ENCODE results near the gene PHF5A. TPM values are rescaled to one million over a fixed set of nuclear protein-coding genes. Genes with fewer than 3 reads are reported as not detected.
A peak's percentile ranks its signal among the peaks of the same experiment; 100 is the strongest.

Gene PHF5A
- total RNA-seq, 2 experiments from 2014 or later: 41.3 to 44.2 TPM

- ATAC-seq (ENCODE audit: poor library complexity) (no peak), DNase-seq (no peak)
- Histone ChIP-seq H3K4me3 (ENCODE audit: low read length) (no peak overlapping the region), H3K36me3 (ENCODE audit: insufficient read depth, low read length) (peaks cover 60% of the 10 kb centered on the region), H3K9me3 (ENCODE audit: control insufficient read depth in 1 of 2, insufficient read depth in 1 of 2, low read length in 2 of 2) (no peaks in the 10 kb centered on the region), H3K27me3 (ENCODE audit: control insufficient read depth in 1 of 2, insufficient read depth in 2 of 2, low read length in 2 of 2) (no peaks in the 10 kb centered on the region), H3K27ac (ENCODE audit: low read depth in 1 of 2, low read length in 2 of 2) (no peak overlapping the region), H3K4me1 (ENCODE audit: insufficient read depth, low read length) (no peaks in the 10 kb centered on the region)
- intact Hi-C loops (cut with DNase I, micrococcal nuclease): no loop called here
- Mint-ChIP-seq H3K4me3 (no peak overlapping the region), H3K4me1 (ENCODE audit: low read depth) (peaks cover 13% of the 10 kb centered on the region), H3K36me3 (ENCODE audit: low read depth) (peaks cover 55% of the 10 kb centered on the region), H3K27me3 (no peaks in the 10 kb centered on the region), H3K27ac (no peak overlapping the region), H3K9me3 (no peaks in the 10 kb centered on the region)
- ChIA-PET POLR2A (interaction anchor here (0.7 to 3.4 kb wide), 2 partner anchors 9 to 14 kb away, joined by 4 to 19 read pairs; partner anchors contain the start of genes ACO2 and PHF5A), CTCF (interaction anchor here (1.3 kb wide), 1 partner anchor 11 kb away, joined by 3 read pairs; no protein-coding TSS in a partner anchor)
- no peak for TF ChIP-seq CTCF (IDR thresholded peaks at IDR 0.05)
Measured at GRCh38 chr22:41459431-41459830, 9.1 kb downstream of the PHF5A start.

GRCh38 chr22:41458161-41458728 lies 10.2 kb downstream of the PHF5A start:
- Mint-ChIP-seq H3K27me3 (no peaks in the 10 kb centered on the region), H3K4me1 (ENCODE audit: low read depth) (peaks cover 7% of the 10 kb centered on the region), H3K36me3 (ENCODE audit: low read depth) (peaks cover 46% of the 10 kb centered on the region), H3K4me3 (no peak overlapping the region), H3K27ac (no peak overlapping the region), H3K9me3 (no peaks in the 10 kb centered on the region)
- POLR2A ChIA-PET: interaction anchor here (3.4 kb wide), 1 partner anchor 10 kb away, joined by 19 read pairs; the partner anchor contains the start of genes ACO2 and PHF5A
- ATAC-seq (ENCODE audit: poor library complexity): no peak
- intact Hi-C loops (cut with DNase I, micrococcal nuclease): no loop called here
- CTCF ChIA-PET: interaction anchor here (1.3 kb wide), 1 partner anchor 9 kb away, joined by 3 read pairs; no protein-coding TSS in a partner anchor
- no peak for TF ChIP-seq CTCF (IDR thresholded peaks at IDR 0.05)
- no peak overlapping the region for H3K27ac ChIP-seq (ENCODE audit: low read depth in 1 of 2, low read length in 2 of 2)
- H3K36me3 ChIP-seq (ENCODE audit: insufficient read depth, low read length): peaks cover 49% of the 10 kb centered on the region
- no peak overlapping the region for H3K4me3 ChIP-seq (ENCODE audit: low read length)
- no peaks in the 10 kb centered on the region for H3K9me3 ChIP-seq (ENCODE audit: control insufficient read depth in 1 of 2, insufficient read depth in 1 of 2, low read length in 2 of 2)
- no peak for DNase-seq
- no peaks in the 10 kb centered on the region for H3K27me3 ChIP-seq (ENCODE audit: control insufficient read depth in 1 of 2, insufficient read depth in 2 of 2, low read length in 2 of 2)
- no peaks in the 10 kb centered on the region for H3K4me1 ChIP-seq (ENCODE audit: insufficient read depth, low read length)

- peak; percentile 79 to 97 (median 84) for DNase-seq
- Histone ChIP-seq H3K36me3 (ENCODE audit: insufficient read depth, low read length) (peaks cover under 1% of the 10 kb centered on the region), H3K27me3 (ENCODE audit: control insufficient read depth in 1 of 2, insufficient read depth in 2 of 2, low read length in 2 of 2) (no peaks in the 10 kb centered on the region), H3K4me1 (ENCODE audit: insufficient read depth, low read length) (peaks cover 41% of the 10 kb centered on the region), H3K27ac (ENCODE audit: low read depth in 1 of 2, low read length in 2 of 2) (peak overlapping the region; percentile 97 to 98), H3K4me3 (ENCODE audit: low read length) (peak overlapping the region; percentile 98), H3K9me3 (ENCODE audit: control insufficient read depth in 1 of 2, insufficient read depth in 1 of 2, low read length in 2 of 2) (no peaks in the 10 kb centered on the region)
- Mint-ChIP-seq H3K27ac (peak overlapping the region; percentile 95), H3K4me3 (peak overlapping the region; percentile 94), H3K4me1 (ENCODE audit: low read depth) (peaks cover 29% of the 10 kb centered on the region), H3K27me3 (no peaks in the 10 kb centered on the region), H3K9me3 (no peaks in the 10 kb centered on the region), H3K36me3 (ENCODE audit: low read depth) (peaks cover 36% of the 10 kb centered on the region)
- ChIA-PET CTCF (interaction anchor here (1.2 to 1.9 kb wide), 5 partner anchors 11 to 79 kb away, joined by 3 to 10 read pairs (median 5); partner anchors contain the start of genes ACO2 and PHF5A), POLR2A (interaction anchor here (0.5 to 10.6 kb wide), 18 partner anchors 9 to 241 kb away, joined by 3 to 234 read pairs (median 5); partner anchors contain the start of genes ACO2, DESI1, PHF5A and PMM1)
- intact Hi-C loops (cut with DNase I, micrococcal nuclease): loop anchor here (1.0 to 10.0 kb wide), 4 partner anchors 20 to 174 kb away; partner anchors contain the start of genes RANGAP1 (in 2 of the 2), DESI1 (in 1 of the 2), PHF5A (in 1 of the 2) and XRCC6 (in 1 of the 2)
- TF ChIP-seq CTCF (IDR thresholded peaks at IDR 0.05): no peak
- ATAC-seq (ENCODE audit: poor library complexity): peak; percentile 73
Measured at GRCh38 chr22:41448189-41448808, 20.2 kb downstream of the PHF5A start.
